GM19043 (cell line): ENCODE data around the gene EPS8L1.
A peak's percentile ranks its signal among the peaks of the same experiment; 100 is the strongest.

Source experiments
- ATAC-seq: cut with Tn5 transposase; IDR thresholded peaks from one replicate; pipeline ENCODE4 v1.9.1; 2021; ENCODE audit warnings: low read depth; ENCODE audit not compliant: unreplicated experiment

Gene EPS8L1

DNA sequence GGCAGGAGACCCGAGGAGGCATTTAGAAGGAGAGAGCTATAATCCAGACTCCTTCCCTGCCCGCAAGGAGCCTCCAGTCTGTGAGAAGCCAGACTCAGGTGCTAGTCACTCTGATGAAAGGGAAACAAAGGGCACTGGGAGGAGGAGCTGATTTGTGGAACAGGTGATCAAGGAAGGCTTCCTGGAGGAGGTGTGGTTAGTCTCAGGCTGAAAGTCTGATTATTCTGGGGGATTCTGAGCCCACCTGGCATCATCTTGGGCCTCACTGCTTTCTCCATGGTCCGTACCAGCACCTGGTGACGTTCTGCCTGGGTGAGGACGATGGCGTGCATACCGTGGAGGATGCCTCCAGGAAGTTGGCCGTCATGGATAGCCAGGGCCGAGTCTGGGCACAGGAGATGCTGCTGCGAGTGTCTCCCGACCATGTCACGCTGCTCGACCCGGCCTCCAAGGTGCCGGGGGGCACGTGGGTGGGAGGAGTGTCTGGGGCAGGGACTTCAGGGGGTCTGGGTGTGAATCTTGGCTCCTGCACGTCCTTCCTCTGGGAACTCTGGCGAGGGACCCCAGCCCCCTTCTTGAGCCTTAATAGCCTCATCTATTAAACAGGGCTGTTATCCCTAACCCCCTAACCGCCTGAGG is 3.9 kb downstream of the EPS8L1 start:
- no peak for ATAC-seq

DNA sequence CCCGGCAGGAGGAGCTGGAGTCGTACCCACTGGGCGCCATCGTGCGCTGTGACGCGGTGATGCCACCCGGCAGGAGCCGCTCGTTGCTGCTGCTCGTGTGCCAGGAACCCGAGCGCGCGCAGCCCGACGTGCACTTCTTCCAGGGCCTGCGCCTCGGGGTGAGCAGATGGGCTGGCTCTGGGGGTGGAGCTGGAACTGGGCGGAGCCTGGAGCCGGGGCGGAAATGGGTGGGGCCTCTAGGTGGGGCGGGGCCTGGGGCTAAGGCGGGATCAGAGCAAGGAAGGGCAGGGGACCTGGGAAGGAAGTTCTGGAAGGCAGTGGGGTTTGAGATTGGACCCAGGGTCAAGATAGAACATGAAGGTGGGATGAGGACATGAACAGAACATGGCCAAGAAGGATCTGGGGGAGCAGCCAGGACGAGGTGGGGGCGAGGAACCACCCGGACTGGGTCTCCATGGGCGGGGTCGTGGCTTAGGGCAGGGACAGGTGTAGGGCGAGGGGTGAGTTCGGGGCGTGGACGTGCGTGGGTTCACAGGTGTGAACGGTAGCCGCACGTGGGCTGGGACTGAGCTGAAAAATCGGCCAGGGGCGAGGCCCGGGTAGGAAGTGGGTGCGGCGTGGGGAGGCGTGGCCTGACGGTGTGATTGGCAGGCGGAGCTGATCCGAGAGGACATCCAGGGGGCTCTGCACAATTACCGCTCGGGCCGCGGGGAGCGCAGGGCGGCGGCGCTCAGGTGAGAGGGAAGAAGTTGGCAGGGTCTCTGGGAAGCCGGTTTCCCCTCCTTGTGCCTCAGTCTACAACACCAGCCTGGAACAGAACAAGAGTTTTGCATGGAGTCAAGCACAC is 4.7 kb downstream of the EPS8L1 start:
- ATAC-seq: no peak

DNA sequence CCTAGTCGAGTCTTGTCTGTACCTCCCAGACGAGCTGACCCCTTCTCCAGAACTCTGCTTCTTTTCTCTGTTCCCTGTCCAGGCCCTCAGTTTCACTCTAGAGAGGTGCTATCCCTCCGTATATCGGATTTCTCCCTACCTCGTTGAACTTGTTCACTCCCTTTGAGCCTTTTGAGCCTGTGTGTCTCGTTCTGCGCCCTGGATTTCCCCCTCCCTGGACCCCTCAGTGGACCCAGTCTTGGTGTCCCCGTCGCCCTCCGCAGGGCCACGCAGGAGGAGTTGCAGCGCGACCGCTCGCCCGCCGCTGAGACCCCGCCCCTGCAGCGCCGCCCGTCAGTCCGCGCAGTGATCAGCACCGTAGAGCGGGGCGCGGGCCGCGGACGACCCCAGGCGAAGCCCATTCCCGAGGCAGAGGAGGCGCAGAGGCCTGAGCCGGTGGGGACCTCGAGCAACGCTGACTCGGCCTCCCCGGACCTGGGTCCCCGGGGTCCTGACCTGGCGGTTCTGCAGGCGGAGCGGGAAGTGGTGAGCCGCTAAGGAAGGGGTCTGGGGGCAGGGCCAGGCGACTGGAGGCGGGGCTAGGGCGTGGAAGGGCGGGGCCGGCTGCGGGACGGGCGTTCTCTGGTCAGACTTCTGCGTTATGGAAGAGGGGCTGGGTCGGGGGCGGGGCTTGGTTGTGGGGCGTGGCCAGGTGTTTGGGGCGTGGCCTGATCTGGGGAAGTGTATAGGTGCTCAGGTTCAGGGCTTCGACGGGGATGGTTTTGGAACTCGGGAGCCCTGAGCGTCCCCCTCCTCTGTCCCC is 5.5 kb downstream of the EPS8L1 start:
- peak; percentile 65 for ATAC-seq

DNA sequence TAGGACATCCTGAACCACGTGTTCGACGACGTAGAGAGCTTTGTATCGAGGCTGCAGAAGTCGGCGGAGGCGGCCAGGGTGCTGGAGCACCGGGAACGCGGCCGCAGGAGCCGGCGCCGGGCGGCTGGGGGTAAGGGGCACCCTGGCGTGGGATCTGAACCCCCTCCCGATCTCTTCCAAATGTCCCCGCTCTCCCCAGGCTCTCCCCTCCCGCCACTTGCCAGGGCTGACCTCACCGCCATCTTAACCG is 6.0 kb downstream of the EPS8L1 start:
- ATAC-seq: no peak

DNA sequence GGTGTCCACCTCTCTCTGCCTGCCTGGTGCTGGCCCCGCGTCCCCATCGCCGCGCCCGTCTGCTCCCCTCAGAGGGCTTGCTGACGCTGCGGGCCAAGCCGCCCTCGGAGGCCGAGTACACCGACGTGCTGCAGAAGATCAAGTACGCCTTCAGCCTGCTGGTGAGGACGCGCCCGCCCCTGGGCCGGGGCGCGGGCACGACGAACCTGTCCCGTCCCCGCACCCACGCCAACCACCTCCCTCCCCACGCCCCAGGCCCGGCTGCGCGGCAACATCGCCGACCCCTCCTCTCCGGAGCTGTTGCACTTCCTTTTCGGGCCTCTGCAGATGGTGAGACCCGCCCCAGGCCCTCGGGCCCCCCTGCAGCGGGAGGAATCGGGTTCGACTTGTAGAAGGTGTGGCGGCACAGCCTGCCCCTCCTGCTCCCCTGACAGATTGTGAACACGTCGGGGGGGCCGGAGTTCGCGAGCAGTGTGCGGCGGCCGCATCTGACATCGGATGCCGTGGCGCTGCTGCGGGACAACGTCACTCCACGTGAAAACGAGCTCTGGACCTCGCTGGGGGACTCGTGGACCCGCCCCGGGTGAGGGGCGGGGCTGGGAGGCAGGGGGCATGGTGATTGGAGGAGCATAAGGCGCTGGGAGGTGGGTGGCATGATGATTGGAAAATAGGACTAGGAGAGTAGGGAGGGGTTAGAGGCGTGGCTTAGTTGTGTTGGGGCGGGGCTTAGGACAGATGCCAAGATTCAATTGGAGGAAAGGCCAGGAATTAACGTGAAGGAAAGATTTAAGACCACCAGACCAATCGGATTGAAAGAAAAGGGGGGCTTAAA is 6.6 kb downstream of the EPS8L1 start:
- ATAC-seq: no peak

DNA sequence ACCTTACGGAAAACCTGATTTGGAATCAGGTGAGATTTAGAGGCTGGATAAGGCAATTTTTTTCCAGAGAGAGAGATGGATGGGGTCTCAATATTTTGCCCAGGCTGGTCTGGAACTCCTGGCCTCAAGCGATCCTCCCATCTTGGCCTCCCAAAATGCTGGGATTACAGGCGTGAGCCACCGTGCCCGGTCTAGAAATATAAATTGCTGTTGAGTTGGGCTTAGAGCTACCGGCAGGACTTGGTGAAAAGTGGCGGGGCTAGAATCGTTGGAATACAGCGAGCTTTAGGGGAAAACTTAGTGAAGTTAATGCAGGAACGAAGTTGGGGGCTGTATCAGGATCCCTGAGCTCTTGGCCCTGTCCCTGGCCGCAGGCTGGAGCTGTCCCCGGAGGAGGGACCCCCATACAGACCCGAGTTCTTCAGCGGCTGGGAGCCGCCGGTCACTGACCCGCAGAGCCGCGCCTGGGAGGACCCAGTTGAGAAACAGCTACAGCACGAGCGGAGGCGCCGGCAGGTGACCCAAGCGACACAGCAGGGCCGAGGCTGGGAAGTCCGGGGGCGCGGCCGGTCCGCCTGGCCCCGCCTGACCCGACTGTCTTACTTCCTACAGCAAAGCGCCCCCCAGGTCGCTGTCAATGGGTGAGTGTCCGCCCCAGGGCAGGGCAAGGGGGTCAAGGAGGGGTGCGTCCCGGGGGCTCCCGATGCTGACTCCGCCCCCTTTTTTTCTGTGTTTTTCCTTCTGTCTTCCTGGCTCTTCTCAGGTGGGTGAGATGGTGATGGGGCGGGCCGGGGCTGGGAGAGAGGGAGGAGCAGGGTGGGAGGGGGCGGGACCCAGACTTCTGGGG is 7.6 kb downstream of the EPS8L1 start:
- no peak for ATAC-seq

DNA sequence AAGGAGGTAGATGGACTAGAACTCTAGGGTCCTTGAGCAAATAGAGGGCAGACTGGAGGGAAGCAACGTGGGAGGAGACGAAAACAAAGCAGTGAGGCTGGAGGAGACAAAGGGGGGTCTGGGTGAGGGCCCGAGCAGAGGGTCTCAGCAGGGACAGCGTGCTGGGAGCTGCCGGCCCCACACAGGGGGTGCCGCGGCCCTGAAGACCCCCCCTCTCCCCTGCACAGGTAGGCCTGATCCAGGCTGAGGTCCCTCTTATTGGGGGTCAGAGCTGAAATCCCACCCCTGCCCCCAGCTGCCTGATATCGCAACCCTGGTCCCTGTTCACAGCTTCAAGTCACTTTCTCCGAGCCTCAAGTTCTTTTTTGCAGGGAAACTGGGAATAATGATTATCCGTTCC is 8.7 kb downstream of the EPS8L1 start:
- no peak for ATAC-seq

DNA sequence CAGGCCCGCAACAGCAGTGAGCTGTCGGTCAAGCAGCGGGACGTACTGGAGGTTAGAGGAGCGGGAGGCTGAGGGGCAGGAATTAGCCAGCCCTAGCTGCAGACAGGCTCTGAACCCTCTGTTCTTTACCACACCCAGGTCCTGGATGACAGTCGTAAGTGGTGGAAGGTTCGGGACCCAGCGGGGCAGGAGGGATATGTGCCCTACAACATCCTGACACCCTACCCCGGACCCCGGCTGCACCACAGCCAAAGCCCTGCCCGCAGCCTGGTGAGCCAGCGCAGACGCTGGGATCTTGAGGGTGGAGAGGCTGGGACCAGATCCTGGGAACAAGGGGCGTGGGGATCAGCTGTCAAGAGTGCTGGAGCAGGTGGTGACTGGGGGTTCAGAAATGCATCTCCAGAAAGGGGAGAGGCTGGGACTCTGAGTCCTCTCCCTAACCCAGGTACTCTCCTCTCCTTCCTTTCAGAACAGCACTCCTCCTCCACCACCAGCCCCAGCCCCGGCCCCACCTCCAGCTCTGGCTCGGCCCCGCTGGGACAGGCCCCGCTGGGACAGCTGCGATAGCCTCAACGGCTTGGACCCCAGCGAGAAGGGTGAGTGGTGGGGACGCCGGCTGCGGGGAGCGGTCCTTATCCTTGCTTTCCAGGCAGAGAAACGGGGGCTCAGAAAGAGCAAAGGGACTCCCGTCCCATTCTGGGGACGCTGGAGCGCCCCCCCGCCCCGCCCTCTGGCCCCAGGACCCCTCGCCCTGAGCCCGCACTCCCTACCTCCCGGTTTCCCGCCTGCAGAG is 10.4 kb downstream of the EPS8L1 start:
- ATAC-seq: no peak

DNA sequence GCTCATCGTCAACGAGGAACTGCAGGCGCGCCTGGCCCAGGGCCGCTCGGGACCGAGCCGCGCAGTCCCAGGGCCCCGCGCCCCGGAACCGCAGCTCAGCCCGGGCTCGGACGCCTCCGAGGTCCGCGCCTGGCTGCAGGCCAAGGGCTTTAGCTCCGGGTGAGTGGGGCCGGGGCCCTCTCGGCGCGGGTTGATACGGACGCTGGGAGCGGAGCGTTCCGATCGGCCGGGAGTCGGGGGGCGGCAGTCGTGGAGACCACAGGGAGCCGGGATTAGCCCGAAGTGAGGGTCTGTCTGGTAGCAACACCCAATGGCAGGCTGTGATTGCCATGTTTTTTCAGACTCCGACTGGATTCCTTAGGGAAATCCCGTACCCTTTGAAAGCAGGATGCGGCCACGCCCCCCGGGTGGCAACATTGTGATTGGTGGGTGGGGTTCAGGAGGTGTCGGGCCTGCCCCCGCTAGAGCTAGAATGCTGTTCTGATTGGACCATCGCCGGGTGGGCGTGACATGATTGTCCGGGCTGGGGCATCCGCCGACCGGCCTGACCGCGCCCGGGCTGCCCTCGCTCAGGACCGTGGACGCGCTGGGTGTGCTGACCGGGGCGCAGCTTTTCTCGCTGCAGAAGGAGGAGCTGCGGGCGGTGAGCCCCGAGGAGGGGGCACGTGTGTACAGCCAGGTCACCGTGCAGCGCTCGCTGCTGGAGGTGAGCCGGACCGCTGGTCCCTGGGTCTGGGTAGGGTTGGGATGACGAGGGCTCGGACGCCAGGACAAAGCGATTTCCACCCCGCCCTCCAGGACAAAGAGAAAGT is 11.3 kb downstream of the EPS8L1 start:
- ATAC-seq: no peak

DNA sequence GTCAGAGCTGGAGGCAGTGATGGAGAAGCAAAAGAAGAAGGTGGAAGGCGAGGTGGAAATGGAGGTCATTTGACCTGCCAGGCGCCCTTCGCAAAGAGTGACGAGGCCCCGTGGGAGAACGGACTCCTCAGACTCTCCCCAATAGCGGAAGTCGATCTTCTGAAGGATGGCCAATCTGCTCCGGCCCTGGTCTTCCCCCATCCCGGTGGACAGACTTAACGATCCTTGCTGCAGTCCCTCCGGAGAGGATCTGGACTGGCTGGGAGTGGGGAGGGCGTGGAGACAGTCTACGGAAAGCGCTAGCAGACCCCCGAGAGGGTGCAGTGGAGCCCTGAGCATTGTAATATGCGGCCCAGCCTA is 11.9 kb downstream of the EPS8L1 start:
- no peak for ATAC-seq

DNA sequence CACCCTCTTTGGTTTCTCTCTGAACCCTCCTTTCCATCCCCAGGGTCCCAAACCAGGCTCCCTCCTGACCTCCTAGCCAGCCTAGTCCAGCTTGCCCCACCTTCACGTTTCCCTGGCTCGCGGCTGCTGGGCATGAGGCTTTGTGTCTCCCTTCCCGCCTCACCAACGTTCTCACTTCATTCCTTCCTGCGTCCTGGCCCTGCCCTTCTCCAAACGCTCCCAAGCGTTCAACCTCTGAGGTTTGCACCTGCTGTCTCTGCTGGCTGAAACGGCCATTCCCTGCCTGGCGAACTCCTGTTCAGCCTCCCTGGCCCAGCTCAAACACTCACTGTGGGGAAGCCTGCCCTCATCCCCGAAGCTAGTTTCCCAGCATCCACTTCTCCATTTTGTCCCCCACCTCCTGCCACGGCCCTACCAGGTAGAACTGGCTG is 12.4 kb downstream of the EPS8L1 start:
- ATAC-seq: no peak

DNA sequence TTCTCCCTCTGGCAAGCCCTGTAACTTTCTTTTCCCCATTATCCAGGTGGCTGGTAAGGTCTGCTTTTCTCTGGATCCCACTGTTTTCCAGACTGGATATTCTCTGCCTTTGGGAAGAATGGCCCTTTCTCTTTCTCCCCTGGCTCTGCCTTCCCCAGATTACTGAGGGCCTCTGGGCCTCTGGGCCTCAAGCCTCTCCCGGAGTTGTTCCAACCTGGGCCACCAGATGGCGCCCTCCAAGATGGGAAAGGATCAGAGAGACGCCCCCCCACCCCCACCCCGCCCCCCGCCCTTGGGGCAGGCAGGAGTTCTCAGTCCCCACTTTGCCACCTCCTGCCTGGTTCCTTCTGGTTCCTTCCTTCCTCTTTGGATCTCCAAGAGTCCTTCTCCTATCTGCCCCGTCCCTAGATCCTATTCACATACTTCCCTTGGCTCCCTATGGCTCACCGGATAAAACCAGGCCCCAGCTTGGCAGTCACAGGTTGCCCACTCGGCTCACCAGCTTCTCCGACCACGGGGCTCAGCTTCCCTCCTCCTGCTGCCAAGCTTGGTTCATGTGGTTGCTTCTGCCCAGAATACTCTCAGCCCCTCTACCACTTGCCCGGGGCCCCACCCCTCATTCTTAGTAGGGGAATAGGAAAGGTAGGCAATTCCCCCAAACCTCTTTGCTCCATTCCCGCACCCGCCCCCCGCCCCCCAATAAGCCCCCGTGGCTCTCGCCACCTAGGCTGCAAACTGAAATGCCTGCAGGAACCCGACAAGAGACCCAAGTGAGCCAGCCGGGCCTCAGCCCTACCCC is 13.1 kb downstream of the EPS8L1 start:
- no peak for ATAC-seq

DNA sequence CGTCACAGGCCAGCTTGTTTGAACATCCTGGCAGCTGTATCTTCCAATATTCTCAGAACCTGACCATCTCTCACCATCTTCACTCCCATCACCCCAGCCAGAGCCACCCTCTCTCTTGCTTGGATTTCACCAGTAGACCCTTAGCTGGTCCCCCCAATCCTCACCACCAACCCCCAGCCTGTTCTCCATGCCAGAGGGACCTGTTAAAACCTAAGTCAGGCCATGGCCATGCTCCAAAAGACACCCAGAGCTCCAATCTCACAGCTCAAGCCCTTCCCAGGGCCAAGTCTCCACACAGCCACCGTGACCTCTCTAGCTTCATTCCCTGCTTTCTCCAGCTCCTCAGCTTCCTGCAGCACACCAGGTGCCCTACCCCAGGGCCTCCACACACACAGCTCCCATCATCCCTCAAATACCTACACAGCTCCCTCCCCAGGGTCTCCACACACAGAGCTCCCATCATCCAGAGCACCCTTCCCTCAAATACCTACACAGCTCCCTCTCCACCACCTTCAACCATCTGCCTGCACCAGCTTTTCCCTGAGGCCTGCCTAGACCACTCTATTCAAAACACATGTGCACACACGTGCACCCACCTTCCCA is 13.8 kb downstream of the EPS8L1 start:
- ATAC-seq: no peak

DNA sequence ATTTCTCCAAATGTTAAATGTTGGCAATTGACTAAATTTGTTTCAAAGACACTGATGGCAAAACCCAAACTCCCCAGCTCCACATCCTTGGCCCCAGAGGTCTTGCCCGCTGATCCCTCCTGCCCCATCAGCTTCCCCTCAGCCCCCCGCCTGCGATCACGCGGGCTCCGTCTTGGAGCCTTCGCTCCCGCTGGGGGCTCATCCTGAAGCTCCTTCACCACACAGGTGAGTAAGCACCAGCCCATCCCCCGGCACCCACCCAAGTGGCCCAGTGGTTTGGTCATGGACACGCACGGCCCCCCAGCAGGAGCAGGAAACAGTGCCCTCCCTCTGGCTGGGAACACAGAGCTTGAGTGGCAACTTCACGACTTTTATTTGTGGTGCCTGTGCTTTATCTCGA is 14.9 kb downstream of the EPS8L1 start:
- no peak for ATAC-seq

DNA sequence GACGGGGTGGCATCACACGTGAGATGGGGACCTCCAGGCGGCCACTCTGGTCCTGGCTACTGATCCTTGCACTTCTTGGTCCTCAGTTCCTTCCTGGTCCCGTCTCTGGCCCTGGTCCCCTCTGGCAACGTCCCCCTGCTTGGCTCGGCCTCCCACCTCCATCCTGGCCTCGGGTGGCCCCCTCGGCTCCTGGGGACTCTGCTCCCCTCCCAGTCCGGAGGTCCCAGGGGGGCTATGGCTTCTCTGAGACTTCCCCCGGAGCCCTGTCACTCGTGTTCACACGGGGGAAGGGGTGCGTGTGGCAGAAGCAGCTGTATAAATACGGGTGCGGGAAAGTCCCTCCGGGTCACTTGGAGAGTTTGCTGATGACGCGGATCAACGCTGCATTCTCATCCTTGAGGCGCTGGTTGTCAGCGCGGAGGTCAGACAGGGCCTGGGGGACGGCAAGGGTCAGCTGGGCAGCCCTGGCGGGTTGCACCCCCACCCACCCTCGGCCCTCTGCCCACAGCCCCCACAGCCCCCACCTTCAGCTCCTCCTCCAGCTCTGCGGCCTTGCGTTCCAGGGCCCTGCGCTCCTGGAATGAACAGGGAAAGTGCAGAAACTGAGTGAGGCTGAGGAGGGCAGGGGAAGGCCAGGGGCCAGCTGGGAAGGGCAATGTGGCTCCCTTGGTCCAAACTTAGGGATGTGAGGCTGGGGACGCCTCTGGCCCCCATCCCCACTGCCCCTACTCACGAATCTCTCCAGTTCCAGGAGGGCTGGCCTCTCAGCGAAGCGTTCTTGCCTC is 15.6 kb downstream of the EPS8L1 start:
- no peak for ATAC-seq

DNA sequence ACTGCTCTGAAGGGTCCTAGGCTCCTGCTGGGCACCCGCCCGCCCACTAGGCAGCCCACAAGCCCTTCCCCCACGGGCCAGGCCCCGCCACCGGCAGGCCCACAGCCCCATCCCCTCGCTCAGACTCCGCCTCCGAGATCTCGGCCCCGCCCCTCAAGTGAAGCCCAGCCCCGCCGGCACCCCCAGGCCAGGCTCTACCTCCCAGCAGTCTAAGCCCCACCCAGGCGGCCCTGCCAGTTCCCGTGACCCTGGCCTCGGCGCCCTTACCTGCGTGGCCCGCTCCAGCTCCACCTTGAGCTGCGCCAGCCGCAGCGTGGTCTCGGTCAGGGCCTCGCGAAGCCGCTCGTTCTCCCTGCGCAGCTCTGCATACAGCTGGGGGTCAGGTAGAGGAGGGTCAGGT is 16.3 kb downstream of the EPS8L1 start:
- ATAC-seq: no peak
